GM23338 (cell line): ENCODE measurements around the gene PIGH. TPM values are rescaled to one million over a fixed set of nuclear protein-coding genes. Genes with fewer than 3 reads are reported as not detected.

ENCODE experiments used
- ATAC-seq: fragments of 200-7000 bp; cut with Tn5 transposase; 3 replicates; pipeline ENCODE4 v1.9.1; 2020
- DNase-seq: peaks from one replicate; pipeline ENCODE4 v3.0.0-alpha.2; 2015; ENCODE audit warnings: low spot score
- H2AFZ ChIP-seq: fragments of 200-600 bp; sonication (generic); 2 replicates; pipeline ENCODE4 v1.8.0; 2016; ENCODE audit warnings: antibody characterized with exemption, mild to moderate bottlenecking, moderate library complexity
- H3F3A ChIP-seq: fragments of 200-600 bp; sonication (generic); replicated peaks from 2 replicates; pipeline ENCODE4 v1.8.0; 2017; ENCODE audit warnings: antibody characterized with exemption, mixed run types, low read depth
- H3K27ac ChIP-seq: fragments of 200-600 bp; sonication (generic); 2 replicates; pipeline ENCODE4 v1.6.1; 2016; ENCODE audit warnings: low read depth
- H3K27me3 ChIP-seq: fragments of 200-600 bp; sonication (generic); 2 replicates; pipeline ENCODE4 v1.8.0; 2016; ENCODE audit warnings: mild to moderate bottlenecking, mixed run types, moderate library complexity; ENCODE audit not compliant: insufficient read depth
- H3K36me3 ChIP-seq: fragments of 200-600 bp; sonication (generic); 2 replicates; pipeline ENCODE4 v1.8.0; 2016; ENCODE audit warnings: mild to moderate bottlenecking; ENCODE audit not compliant: insufficient read depth
- H3K4me1 ChIP-seq: fragments of 200-600 bp; sonication (generic); 2 replicates; pipeline ENCODE4 v1.8.0; 2016; ENCODE audit warnings: mild to moderate bottlenecking, moderate library complexity; ENCODE audit not compliant: insufficient read depth
- H3K4me2 ChIP-seq: fragments of 200-600 bp; sonication (generic); 2 replicates; pipeline ENCODE4 v1.7.1; 2017; ENCODE audit warnings: mixed run types
- H3K4me3 ChIP-seq: fragments of 200-600 bp; sonication (generic); 2 replicates; pipeline ENCODE4 v1.6.1; 2016; ENCODE audit warnings: mixed run types
- H3K79me2 ChIP-seq: fragments of 200-600 bp; sonication (generic); replicated peaks from 2 replicates; pipeline ENCODE4 v1.8.0; 2017; ENCODE audit warnings: mild to moderate bottlenecking; ENCODE audit not compliant: insufficient read depth
- H3K9me2 ChIP-seq: fragments of 200-600 bp; sonication (generic); 2 replicates; pipeline ENCODE4 v1.8.0; 2017; ENCODE audit not compliant: insufficient read depth
- H4K20me1 ChIP-seq: fragments of 200-600 bp; sonication (generic); replicated peaks from 2 replicates; pipeline ENCODE4 v1.8.0; 2017; ENCODE audit warnings: mild to moderate bottlenecking; ENCODE audit not compliant: insufficient read depth
- H3K27ac Mint-ChIP-seq: 2 replicates; pipeline ENCODE4 v1.8.0; 2020; ENCODE audit warnings: inconsistent platforms, mild to moderate bottlenecking, moderate library complexity, mixed read lengths
- H3K27me3 Mint-ChIP-seq: 3 replicates; pipeline ENCODE4 v1.8.0; 2022; ENCODE audit warnings: low read depth, mild to moderate bottlenecking, moderate library complexity, mixed read lengths, inconsistent platforms; ENCODE audit not compliant: insufficient read depth, poor library complexity
- H3K36me3 Mint-ChIP-seq: 3 replicates; pipeline ENCODE4 v1.8.0; 2021; ENCODE audit warnings: low read depth, mild to moderate bottlenecking, inconsistent platforms, moderate library complexity, mixed read lengths
- H3K4me1 Mint-ChIP-seq: 3 replicates; pipeline ENCODE4 v1.8.0; 2020; ENCODE audit warnings: mild to moderate bottlenecking, inconsistent platforms, mixed read lengths
- H3K4me3 Mint-ChIP-seq: 3 replicates; pipeline ENCODE4 v1.8.0; 2021; ENCODE audit warnings: moderate library complexity, mild to moderate bottlenecking, inconsistent platforms, mixed read lengths
- H3K9me3 Mint-ChIP-seq: 3 replicates; pipeline ENCODE4 v1.8.0; 2020; ENCODE audit warnings: moderate library complexity, mild to moderate bottlenecking, inconsistent platforms, mixed read lengths
- CREB1 ChIP-seq: fragments of 250-450 bp; sonication (Bioruptor Pico); IDR thresholded peaks from 2 replicates; pipeline ENCODE4 v1.5.0; 2020; ENCODE audit warnings: low read depth, mild to moderate bottlenecking, moderate library complexity
- EZH2 ChIP-seq: fragments of 200-600 bp; sonication (generic); IDR thresholded peaks from one replicate; pipeline ENCODE4 v1.8.0; 2017; ENCODE audit warnings: antibody characterized with exemption, mild to moderate bottlenecking, low read depth; ENCODE audit not compliant: unreplicated experiment
- EZH2phosphoT487 ChIP-seq: fragments of 200-600 bp; sonication (generic); IDR thresholded peaks from one replicate; pipeline ENCODE4 v1.8.1; 2018; ENCODE audit warnings: antibody characterized with exemption; ENCODE audit not compliant: unreplicated experiment
- JUNB ChIP-seq: IDR thresholded peaks from one replicate; pipeline ENCODE4 v1.6.1; 2016; ENCODE audit warnings: antibody characterized with exemption; ENCODE audit not compliant: unreplicated experiment
- NANOG ChIP-seq: IDR thresholded peaks from 2 replicates; pipeline ENCODE4 v1.6.1; 2016; ENCODE audit warnings: antibody characterized with exemption, borderline replicate concordance
- POLR2AphosphoS5 ChIP-seq: IDR thresholded peaks from 2 replicates; pipeline ENCODE4 v1.6.1; 2016; ENCODE audit warnings: antibody characterized with exemption, low read depth
- REST ChIP-seq: IDR thresholded peaks from one replicate; pipeline ENCODE4 v1.6.1; 2018; ENCODE audit warnings: antibody characterized with exemption; ENCODE audit not compliant: unreplicated experiment
- STAT1 ChIP-seq: IDR thresholded peaks from one replicate; pipeline ENCODE4 v1.6.1; 2016; ENCODE audit warnings: antibody characterized with exemption; ENCODE audit not compliant: unreplicated experiment
- ZNF114 ChIP-seq: fragments of 250-450 bp; sonication (Bioruptor Pico); IDR thresholded peaks from 2 replicates; pipeline ENCODE4 v1.5.0; 2020; ENCODE audit warnings: mild to moderate bottlenecking, moderate library complexity
- ZNF331 ChIP-seq: fragments of 250-450 bp; sonication (Bioruptor Pico); IDR thresholded peaks from 2 replicates; pipeline ENCODE4 v1.5.0; 2020; ENCODE audit warnings: low read depth, mild to moderate bottlenecking, moderate library complexity
- ZNF462 ChIP-seq: fragments of 250-450 bp; sonication (Bioruptor Pico); IDR thresholded peaks from 2 replicates; pipeline ENCODE4 v1.5.0; 2020; ENCODE audit warnings: mild to moderate bottlenecking, moderate library complexity
- polyA plus RNA-seq: library from polyadenylated mRNA; unstranded; fragments of >200 nt; fragmentation: Nextera tagmentation; extraction: Ambion mirVana; gene quantifications from 2 replicates; pipeline ENCODE4 v1.2.1, GENCODE V29; 2016
- total RNA-seq: library from RNA; depleted of rRNA; stranded (reverse); fragments of >200 nt; shearing (Covaris generic); gene quantifications from 2 replicates; pipeline ENCODE4 v1.2.3, GENCODE V29; 2014
- TF ChIP-seq, protein P1 (sequence below): IDR thresholded peaks from 2 replicates; pipeline ENCODE4 v1.6.1; 2016; ENCODE audit warnings: antibody characterized with exemption
- TF ChIP-seq, protein P2 (sequence below), 2 experiments: fragments of 200-600 bp in 1 of 2; sonication (generic) in 1 of 2; conservative IDR thresholded peaks; 2 replicates each; pipeline versions ENCODE4 v1.5.1 to v1.6.1; 2016 to 2017; ENCODE audit warnings: antibody characterized with exemption in 2 of 2, low read depth in 2 of 2, mild to moderate bottlenecking in 2 of 2, moderate library complexity in 1 of 2

PIGH gene
- total and polyA plus RNA-seq, 2 experiments from 2014 or later, result 8.7 to 9.3 TPM

- H3K27me3 Mint-ChIP-seq, result no peaks in the 10 kb centered on the region
- Histone ChIP-seq H3K79me2 (no peaks in the 10 kb centered on the region), H3K4me2 (no peak overlapping the region), H3F3A (no peaks in the 10 kb centered on the region), H4K20me1 (no peaks in the 10 kb centered on the region), H3K4me3 (no peak overlapping the region), H3K9me2 (no peaks in the 10 kb centered on the region), H3K4me1 (no peaks in the 10 kb centered on the region), H3K27me3 (no peaks in the 10 kb centered on the region), H2AFZ (no peak overlapping the region), H3K27ac (no peak overlapping the region), H3K36me3 (no peaks in the 10 kb centered on the region)
- no peak overlapping the region; the same call in 1 of the 2 replicates for H3K27ac Mint-ChIP-seq
- DNase-seq (no peak), ATAC-seq (no peak)
- H3K4me3 Mint-ChIP-seq, result no peak overlapping the region
- TF ChIP-seq REST (no peak), POLR2AphosphoS5 (no peak), ZNF331 (CRISPR knock-in tag) (no peak), EZH2phosphoT487 (no peak), EZH2 (no peak), STAT1 (no peak), ZNF114 (CRISPR knock-in tag) (no peak), NANOG (no peak), JUNB (no peak), ZNF462 (CRISPR knock-in tag) (no peak), CREB1 (CRISPR knock-in tag) (no peak)
- TF ChIP-seq, protein P1, sequence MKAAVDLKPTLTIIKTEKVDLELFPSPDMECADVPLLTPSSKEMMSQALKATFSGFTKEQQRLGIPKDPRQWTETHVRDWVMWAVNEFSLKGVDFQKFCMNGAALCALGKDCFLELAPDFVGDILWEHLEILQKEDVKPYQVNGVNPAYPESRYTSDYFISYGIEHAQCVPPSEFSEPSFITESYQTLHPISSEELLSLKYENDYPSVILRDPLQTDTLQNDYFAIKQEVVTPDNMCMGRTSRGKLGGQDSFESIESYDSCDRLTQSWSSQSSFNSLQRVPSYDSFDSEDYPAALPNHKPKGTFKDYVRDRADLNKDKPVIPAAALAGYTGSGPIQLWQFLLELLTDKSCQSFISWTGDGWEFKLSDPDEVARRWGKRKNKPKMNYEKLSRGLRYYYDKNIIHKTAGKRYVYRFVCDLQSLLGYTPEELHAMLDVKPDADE, result no peak
- TF ChIP-seq, protein P2, sequence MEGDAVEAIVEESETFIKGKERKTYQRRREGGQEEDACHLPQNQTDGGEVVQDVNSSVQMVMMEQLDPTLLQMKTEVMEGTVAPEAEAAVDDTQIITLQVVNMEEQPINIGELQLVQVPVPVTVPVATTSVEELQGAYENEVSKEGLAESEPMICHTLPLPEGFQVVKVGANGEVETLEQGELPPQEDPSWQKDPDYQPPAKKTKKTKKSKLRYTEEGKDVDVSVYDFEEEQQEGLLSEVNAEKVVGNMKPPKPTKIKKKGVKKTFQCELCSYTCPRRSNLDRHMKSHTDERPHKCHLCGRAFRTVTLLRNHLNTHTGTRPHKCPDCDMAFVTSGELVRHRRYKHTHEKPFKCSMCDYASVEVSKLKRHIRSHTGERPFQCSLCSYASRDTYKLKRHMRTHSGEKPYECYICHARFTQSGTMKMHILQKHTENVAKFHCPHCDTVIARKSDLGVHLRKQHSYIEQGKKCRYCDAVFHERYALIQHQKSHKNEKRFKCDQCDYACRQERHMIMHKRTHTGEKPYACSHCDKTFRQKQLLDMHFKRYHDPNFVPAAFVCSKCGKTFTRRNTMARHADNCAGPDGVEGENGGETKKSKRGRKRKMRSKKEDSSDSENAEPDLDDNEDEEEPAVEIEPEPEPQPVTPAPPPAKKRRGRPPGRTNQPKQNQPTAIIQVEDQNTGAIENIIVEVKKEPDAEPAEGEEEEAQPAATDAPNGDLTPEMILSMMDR (conservative IDR thresholded peaks at IDR 0.05; ENCODE audit: low read depth in 2 of 2), result no peak
- no peaks in the 10 kb centered on the region for H3K9me3 Mint-ChIP-seq
- peaks cover 5% of the 10 kb centered on the region; the same call in 2 of the 3 replicates for H3K36me3 Mint-ChIP-seq
- peaks cover 18% of the 10 kb centered on the region for H3K4me1 Mint-ChIP-seq
Measured at GRCh38 chr14:67569651-67570290, 30.3 kb downstream of the PIGH start.
